Heart right ventricle (tissue), 16 donors: ENCODE results near the gene CFAP92. TPM values are rescaled to one million over a fixed set of nuclear protein-coding genes. Genes with fewer than 3 reads are reported as not detected.

Source experiments
- ATAC-seq, 8 donors: fragments of 200-7000 bp; cut with Tn5 transposase; one replicate each; pipeline ENCODE4 v1.9.1; 2020; ENCODE audit warnings: mild to moderate bottlenecking in 8 of 8, moderate library complexity in 8 of 8, moderate number of reproducible peaks in 1 of 8
- DNase-seq, 2 donors: peaks; one replicate each; pipeline ENCODE4 v3.0.0-alpha.2; 2020
- H3K27ac ChIP-seq, 10 donors: fragments of 200-600 bp; sonication (generic) in 2 of 10; one replicate each; pipeline versions ENCODE4 v1.5.0 to v1.8.0; 2020 to 2022; ENCODE audit warnings: mild to moderate bottlenecking in 3 of 10
- H3K27me3 ChIP-seq, 7 donors: fragments of 200-600 bp; one replicate each; pipeline ENCODE4 v1.8.0; 2021 to 2022; ENCODE audit warnings: mild to moderate bottlenecking in 2 of 7
- H3K36me3 ChIP-seq, 9 donors: fragments of 200-600 bp; sonication (generic) in 1 of 9; one replicate each; pipeline versions ENCODE4 v1.5.0 to v1.8.0; 2020 to 2022; ENCODE audit warnings: mild to moderate bottlenecking in 2 of 9
- H3K4me1 ChIP-seq, 9 donors: fragments of 200-600 bp; sonication (generic) in 1 of 9; one replicate each; pipeline versions ENCODE4 v1.5.0 to v1.8.0; 2020 to 2022; ENCODE audit warnings: mild to moderate bottlenecking in 4 of 9
- H3K4me3 ChIP-seq, 10 donors: fragments of 200-600 bp; sonication (generic) in 2 of 10; one replicate each; pipeline versions ENCODE4 v1.5.0 to v1.8.0; 2020 to 2022; ENCODE audit warnings: mild to moderate bottlenecking in 7 of 10, moderate library complexity in 2 of 10
- H3K9me3 ChIP-seq, 11 donors: fragments of 200-600 bp in 10 of 11; sonication (generic) in 2 of 11; one replicate each; pipeline versions ENCODE4 v1.5.0 to v1.8.0; 2013 to 2022; ENCODE audit warnings: mild to moderate bottlenecking in 2 of 11, control low read depth in 1 of 11, moderate library complexity in 1 of 11
- CTCF ChIP-seq, 9 donors: fragments of 200-600 bp; sonication (generic) in 2 of 9; IDR thresholded peaks; one replicate each; pipeline versions ENCODE4 v1.5.0 to v1.8.0; 2021 to 2022; ENCODE audit warnings: antibody characterized with exemption in 9 of 9, mild to moderate bottlenecking in 5 of 9, moderate library complexity in 1 of 9
- WGBS, 2 donors: extraction: QIAGEN DNeasy Blood & Tissue Kit; methylation state at CpG; one replicate each; pipeline ENCODE4 v1.1.7; 2013; ENCODE audit warnings: inconsistent platforms in 1 of 2; 5-methylcytosine and 5-hydroxymethylcytosine counted together
- intact Hi-C, 10 donors: fragments of 100-400 bp; cut with DNase I; formaldehyde crosslinking; loops; one replicate each; pipeline versions ENCODE4 v1.11.1 to v1.14.2; 2022
- polyA plus RNA-seq, 2 donors: library from polyadenylated mRNA; stranded (reverse); fragments of 200-250 nt; gene quantifications; one replicate each; pipeline ENCODE4 v1.2.3, GENCODE V29; 2013
- total RNA-seq, 10 donors: library from RNA; stranded (reverse); fragmentation: NEBNext Ultra II Directional in 3 of 10; extraction: Animal tissue kit (Norgen Biotek cat#: 25700) in 3 of 10; gene quantifications; one replicate each; pipeline versions ENCODE4 v1.2.1 to v1.2.4, GENCODE V29; 2021 to 2023
- donor health status: Arrhythmogenic right ventricular cardiomyopathy.
- donor health status: ischemic (EF 13 %, LVEDD 7.1; RV severe dilation, severe dysfunction).
- donor health status: healthy with polysubstance abuse.
- donor health status: DM: no; HTN: yes; CAD: no.
- donor health status: DM: no; HTN: no; CAD: no.
- donor health status: ischemic (EF 25% LVEDD 6.9; RV normal size, moderate dysfunction).
- donor health status: ischemic (EF 25% LVEDD 5.7; RV mildly dilated, moderate dysfunction).
- donor health status: healthy.
- donor health status: DM: yes; HTN: yes; CAD: no.
- donor health status: Ischemic cardiomyopathy.
- donor health status: ischemic (EF 35%, LVEDD 5.7; RV mildly dilated, moderate dysfunction).
- donor health status: nonischemic (EF 11% LVEDD 7.7; RV severe dilation, severe dysfunction).
- donor health status: DM: yes; HTN: yes; CAD: no.
- donor health status: PGD.
- donor health status: ischemic (EF 29% LVEDD 5.4; RV normal size, mild dysfunction).
- donor health status: nonischemic (EF 23%, LVEDD 6.1; RV moderate dilation, normal function).

CFAP92 gene
- total and polyA plus RNA-seq, 12 donors = 0.12 to 1.2 (median 0.41) TPM

DNA sequence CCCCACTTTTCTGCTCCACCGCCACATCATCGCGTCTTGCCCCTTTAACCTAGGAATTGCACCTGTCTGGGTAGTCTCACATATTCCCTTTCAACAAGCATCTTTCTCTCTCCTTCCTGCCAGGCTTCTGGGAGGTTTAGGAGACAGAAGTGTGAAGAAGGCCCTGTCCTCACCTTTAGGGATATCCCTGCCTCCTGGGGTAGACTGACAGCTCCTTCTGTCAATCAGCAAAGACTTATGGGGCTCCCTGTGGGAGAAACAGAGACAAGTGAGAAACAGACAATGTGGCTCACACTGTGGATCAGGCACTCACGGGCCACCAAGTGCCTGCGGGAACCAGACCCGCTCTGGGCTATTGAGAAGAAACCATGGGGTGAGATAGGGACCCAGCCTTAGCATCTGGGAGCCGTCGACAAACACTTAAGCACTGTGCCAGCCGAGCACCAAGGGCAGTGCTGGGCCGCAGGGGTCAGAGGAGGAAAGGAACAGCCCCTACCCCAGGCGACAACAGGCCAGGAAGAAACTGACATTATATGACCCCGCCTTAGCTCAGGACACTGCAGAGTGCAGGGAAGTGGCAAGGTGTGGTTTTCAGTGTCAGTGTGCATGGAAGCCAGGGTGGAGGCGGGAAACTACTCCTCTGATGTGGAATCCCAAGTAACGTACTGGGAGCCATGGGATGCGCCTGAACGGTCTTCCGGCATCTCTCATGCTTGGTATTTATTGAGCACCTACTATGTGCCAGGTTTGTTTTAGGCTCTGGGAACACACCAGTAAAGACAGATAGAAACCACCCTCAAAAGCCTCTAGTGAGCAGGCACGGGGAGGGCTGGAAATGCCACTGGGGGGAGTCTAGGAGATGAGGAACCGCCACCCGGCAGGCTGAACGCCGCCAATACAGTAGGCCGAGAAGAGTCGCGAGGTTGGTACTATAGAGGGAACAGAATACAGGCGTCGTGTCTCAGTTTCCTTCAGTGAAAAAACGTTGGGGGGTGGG, 9.0 kb upstream of the CFAP92 start:
- intact Hi-C loops = loop anchor here in 1 of 10 donors (5.0 kb wide), 1 partner anchor 49 kb away; no protein-coding TSS in a partner anchor
- TF ChIP-seq CTCF (IDR thresholded peaks at IDR 0.05) = no peak
- Histone ChIP-seq H3K4me3 (peak overlapping the region in 9 of 10 donors; percentile 17 to 85 (median 77)), H3K27me3 (peaks cover 0 to 67% (median 32%) of the 10 kb centered on the region in 7 donors), H3K27ac (peak overlapping the region in 4 of 10 donors; percentile 30 to 96 (median 88)), H3K4me1 (peaks cover 3 to 77% (median 49%) of the 10 kb centered on the region in 9 donors), H3K9me3 (no peaks in the 10 kb centered on the region), H3K36me3 (peaks cover 0 to 9% (median 0%) of the 10 kb centered on the region in 9 donors)
- DNase-seq (no peak), ATAC-seq (no peak)
- 44 to 46% methylated on average over 28 of the region's 28 CpGs for WGBS, 2 donors

DNA sequence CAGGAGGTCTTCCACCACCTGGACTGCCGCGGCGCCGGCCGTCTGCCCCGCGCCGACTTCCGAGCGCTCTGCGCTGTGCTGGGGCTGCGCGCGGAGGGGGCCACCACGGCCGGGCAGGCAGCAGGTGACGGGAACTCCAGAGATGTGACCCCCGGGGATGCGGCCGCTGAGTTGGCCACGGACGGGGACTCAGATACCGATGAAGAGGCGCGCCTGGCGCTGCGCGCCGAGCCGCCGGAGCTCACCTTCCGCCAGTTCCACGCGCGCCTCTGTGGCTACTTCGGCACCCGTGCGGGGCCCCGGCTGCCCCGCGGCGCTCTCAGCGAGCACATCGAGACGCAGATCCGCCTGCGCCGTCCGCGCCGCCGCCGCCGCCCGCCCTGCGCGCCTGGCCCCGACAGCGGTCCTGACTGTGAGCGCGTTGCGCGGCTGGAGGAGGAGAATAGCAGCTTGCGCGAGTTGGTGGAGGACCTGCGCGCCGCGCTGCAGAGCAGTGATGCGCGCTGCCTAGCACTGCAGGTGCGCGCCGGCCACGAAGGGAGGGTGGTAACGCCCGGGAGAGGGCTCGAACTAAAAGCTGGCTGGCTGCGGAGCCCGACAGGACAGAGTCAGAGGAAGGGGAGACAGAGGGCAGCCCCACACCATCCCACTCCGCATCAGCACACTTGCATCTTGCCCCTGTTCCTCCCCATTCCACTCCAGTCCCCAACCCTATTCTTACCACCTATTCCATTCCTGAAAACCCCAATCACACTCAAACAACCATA, 8.1 kb upstream of the CFAP92 start:
- Histone ChIP-seq H3K27me3 (peaks cover 0 to 67% (median 32%) of the 10 kb centered on the region in 7 donors), H3K36me3 (peaks cover 0 to 7% (median 0%) of the 10 kb centered on the region in 9 donors), H3K9me3 (no peaks in the 10 kb centered on the region), H3K4me3 (peak overlapping the region; percentile 46 to 85 (median 70)), H3K27ac (peak overlapping the region in 9 of 10 donors; percentile 76 to 96 (median 85)), H3K4me1 (peaks cover 1 to 69% (median 40%) of the 10 kb centered on the region in 9 donors)
- TF ChIP-seq CTCF (IDR thresholded peaks at IDR 0.05) = no peak
- WGBS, 2 donors = 1% methylated on average over 68 to 81 of the region's 81 CpGs
- DNase-seq (no peak), ATAC-seq (peak in 5 of 8 donors; percentile 4 to 21 (median 10))
- intact Hi-C loops = loop anchor here in 1 of 10 donors (5.0 kb wide), 1 partner anchor 50 kb away; no protein-coding TSS in a partner anchor

DNA sequence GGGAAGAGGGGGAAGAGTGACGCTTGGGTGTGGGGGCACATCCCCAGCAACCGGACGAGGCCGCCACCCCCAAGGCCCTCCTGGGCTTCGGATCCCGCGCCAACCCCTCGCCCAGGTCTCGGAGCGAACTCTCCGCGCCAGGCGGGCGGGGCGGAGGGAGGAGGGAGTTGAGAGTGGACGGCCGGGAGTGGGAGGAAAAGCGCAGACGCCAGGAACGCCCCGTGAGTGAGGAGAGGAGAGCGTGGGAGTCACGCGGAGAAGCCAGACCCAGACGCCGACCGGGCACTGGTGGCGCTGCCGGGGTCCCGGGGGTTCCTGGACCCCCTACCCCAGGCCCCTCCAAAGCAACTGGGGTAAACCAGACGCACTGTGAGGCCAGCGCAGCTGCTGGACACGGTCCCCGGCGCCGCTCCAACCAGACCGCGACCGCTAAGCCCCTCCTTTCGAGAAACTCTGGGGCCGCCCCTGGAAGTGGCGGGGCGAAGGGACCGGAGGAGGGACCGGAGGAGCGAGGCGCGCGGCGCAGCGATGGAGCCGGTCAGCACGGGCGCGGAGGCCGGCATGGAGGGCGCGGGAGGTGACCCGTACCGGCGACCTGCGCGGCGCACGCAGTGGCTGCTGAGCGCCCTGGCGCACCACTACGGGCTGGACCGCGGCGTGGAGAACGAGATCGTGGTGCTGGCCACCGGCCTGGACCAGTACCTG, 7.4 kb upstream of the CFAP92 start, which contains the start of gene EFCC1:
Gene EFCC1 (plus strand): TSS at position 204 of the 705 bp plus-strand sequence. CDS start 325 bp downstream, at position 529.
- ATAC-seq = peak; percentile 78 to 92 (median 87)

More for the DNA sequence above, 7.4 kb upstream of the CFAP92 start, which contains the start of gene EFCC1:
- 1% methylated on average over 41 to 74 of the region's 74 CpGs for WGBS, 2 donors
- Histone ChIP-seq H3K9me3 (no peaks in the 10 kb centered on the region), H3K27ac (peak within 1 kb of the TSS; percentile 69 to 96 (median 82)), H3K4me3 (peak within 1 kb of the TSS; percentile 46 to 85 (median 70)), H3K36me3 (no peaks in the 10 kb centered on the region), H3K27me3 (peaks cover 0 to 67% (median 32%) of the 10 kb centered on the region in 7 donors), H3K4me1 (peaks cover 0 to 61% (median 33%) of the 10 kb centered on the region in 9 donors)
- TF ChIP-seq CTCF (IDR thresholded peaks at IDR 0.05) = peak in 1 of 9 donors; percentile 19
- intact Hi-C loops = loop anchor here in 1 of 10 donors (5.0 kb wide), 1 partner anchor 51 kb away; no protein-coding TSS in a partner anchor
- peak; percentile 80 to 87 for DNase-seq
